Smooth muscle cell (in vitro differentiated cells): ENCODE results near the gene AGAP5. TPM values are rescaled to one million over a fixed set of nuclear protein-coding genes. Genes with fewer than 3 reads are reported as not detected.
"Not testable (repeated sequence)": the region's sequence is repeated elsewhere in the genome, so short reads cannot be mapped to it uniquely, and the experiment has no call there.

Experiments used
- DNase-seq: peaks from one replicate; lab custom pipeline; 2025; ENCODE audit not compliant: unreplicated experiment; lab: John Stamatoyannopoulos, UW
- H2AFZ ChIP-seq: fragments of 200-600 bp; sonication (generic); 2 replicates; pipeline ENCODE4 v1.6.0; 2016; ENCODE audit warnings: antibody characterized with exemption, low read depth, mild to moderate bottlenecking
- H3F3A ChIP-seq: fragments of 200-600 bp; sonication (generic); 2 replicates; pipeline ENCODE4 v1.6.0; 2017; ENCODE audit warnings: antibody characterized with exemption, low read depth
- H3K27ac ChIP-seq: fragments of 200-600 bp; sonication (generic); 2 replicates; pipeline ENCODE4 v1.5.1; 2016; ENCODE audit warnings: low read depth, mild to moderate bottlenecking
- H3K27me3 ChIP-seq: fragments of 200-600 bp; sonication (generic); 2 replicates; pipeline ENCODE4 v1.6.1; 2016; ENCODE audit warnings: low read depth, mild to moderate bottlenecking
- H3K36me3 ChIP-seq: fragments of 200-600 bp; sonication (generic); 2 replicates; pipeline ENCODE4 v1.5.1; 2016; ENCODE audit warnings: low read depth
- H3K4me1 ChIP-seq: fragments of 200-600 bp; sonication (generic); 2 replicates; pipeline ENCODE4 v1.5.1; 2016; ENCODE audit warnings: low read depth
- H3K4me2 ChIP-seq: fragments of 200-600 bp; sonication (generic); 2 replicates; pipeline ENCODE4 v1.6.0; 2016; ENCODE audit warnings: mild to moderate bottlenecking
- H3K4me3 ChIP-seq: fragments of 200-600 bp; sonication (generic); 2 replicates; pipeline ENCODE4 v1.5.1; 2016; ENCODE audit warnings: mild to moderate bottlenecking
- H3K79me2 ChIP-seq: fragments of 200-600 bp; sonication (generic); 2 replicates; pipeline ENCODE4 v1.6.0; 2016; ENCODE audit warnings: low read depth, mild to moderate bottlenecking
- H3K9ac ChIP-seq: fragments of 200-600 bp; sonication (generic); 2 replicates; pipeline ENCODE4 v1.6.0; 2016; ENCODE audit warnings: low read depth
- H3K9me3 ChIP-seq: fragments of 200-600 bp; sonication (generic); replicated peaks from 2 replicates; pipeline ENCODE4 v1.5.1; 2016; ENCODE audit warnings: low read depth
- H4K20me1 ChIP-seq: fragments of 200-600 bp; sonication (generic); 2 replicates; pipeline ENCODE4 v1.6.0; 2016; ENCODE audit warnings: low read depth
- CTCF ChIP-seq: fragments of 200-600 bp; sonication (generic); IDR thresholded peaks from 2 replicates; pipeline ENCODE4 v1.5.1; 2017; ENCODE audit warnings: borderline replicate concordance, mild to moderate bottlenecking, antibody characterized with exemption; ENCODE audit not compliant: insufficient read depth, poor library complexity, severe bottlenecking
- WGBS: methylation state at CpG from one replicate; pipeline ENCODE4 v1.1.7; 2016; ENCODE audit warnings: low lambda C conversion rate; 5-methylcytosine and 5-hydroxymethylcytosine counted together
- polyA plus RNA-seq: library from polyadenylated mRNA; unstranded; fragments of >200 nt; fragmentation: Nextera tagmentation; extraction: Ambion mirVana; gene quantifications from 2 replicates; pipeline ENCODE4 v1.2.1, GENCODE V29; 2016
- total RNA-seq: library from RNA; depleted of rRNA; stranded (reverse); fragments of >200 nt; gene quantifications from 2 replicates; pipeline ENCODE4 v1.2.3, GENCODE V29; 2014

The AGAP5 gene
- total and polyA plus RNA-seq, 2 experiments from 2014 or later: 1.4 to 4.1 TPM

DNA sequence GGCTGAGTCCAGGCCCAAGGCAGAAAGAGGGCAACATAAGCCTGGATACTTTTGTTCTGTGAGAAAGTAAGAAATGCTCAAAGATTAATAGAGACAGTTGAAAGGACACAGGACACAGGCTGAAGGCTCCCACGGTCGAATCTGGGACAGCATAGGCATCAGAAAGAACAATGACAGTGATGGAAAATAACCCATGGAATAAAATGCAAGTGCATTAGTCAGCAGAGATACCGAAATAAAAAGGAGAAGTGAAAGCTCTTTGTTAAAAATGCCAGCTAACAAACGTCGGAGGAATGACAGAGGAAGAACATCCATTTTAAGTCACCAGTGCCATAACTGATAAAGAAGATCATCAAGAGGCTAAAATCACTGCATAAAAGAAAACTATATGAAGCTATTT is 19.6 kb upstream of the AGAP5 start:
- Histone ChIP-seq H3K27me3 (no peaks in the 10 kb centered on the region), H3K27ac (no peak overlapping the region), H3F3A (no peaks in the 10 kb centered on the region), H3K9me3 (no peaks in the 10 kb centered on the region), H3K79me2 (no peaks in the 10 kb centered on the region), H3K4me3 (no peak overlapping the region), H3K9ac (no peak overlapping the region), H4K20me1 (no peaks in the 10 kb centered on the region), H3K4me2 (no peak overlapping the region), H2AFZ (no peak overlapping the region), H3K4me1 (no peaks in the 10 kb centered on the region), H3K36me3 (peaks cover 39% of the 10 kb centered on the region)
- TF ChIP-seq CTCF: no peak
- 93% methylated on average over 5 of the region's 5 CpGs for WGBS
- no peak for DNase-seq

- Histone ChIP-seq H3K9me3 (no peaks in the 10 kb centered on the region), H4K20me1 (no peaks in the 10 kb centered on the region), H3K4me3 (no peak overlapping the region), H3K79me2 (no peaks in the 10 kb centered on the region), H3K27ac (no peak overlapping the region), H3F3A (no peaks in the 10 kb centered on the region), H3K4me1 (no peaks in the 10 kb centered on the region), H3K36me3 (peaks cover 34% of the 10 kb centered on the region), H3K9ac (no peak overlapping the region), H2AFZ (no peak overlapping the region), H3K27me3 (no peaks in the 10 kb centered on the region), H3K4me2 (no peak overlapping the region)
- 96% methylated on average over 1 of the region's 1 CpG for WGBS
- DNase-seq: no peak
- no peak for TF ChIP-seq CTCF
Observed at GRCh38 chr10:73716251-73716650, 18.3 kb upstream of the AGAP5 start.

GRCh38 chr10:73715179-73716156 is 17.6 kb upstream of the AGAP5 start:
- peaks cover 29% of the 10 kb centered on the region for H3K36me3 ChIP-seq
- not testable (repeated sequence) for DNase-seq
- WGBS: 90% methylated on average over 12 of the region's 17 CpGs

GRCh38 chr10:73714483-73714882 is 16.6 kb upstream of the AGAP5 start:
- not testable (repeated sequence) for H3K4me3 ChIP-seq, H3K79me2 ChIP-seq, H3F3A ChIP-seq, DNase-seq, H3K9ac ChIP-seq, H3K4me2 ChIP-seq, H3K27me3 ChIP-seq, H2AFZ ChIP-seq, H4K20me1 ChIP-seq, H3K4me1 ChIP-seq, H3K9me3 ChIP-seq
- peaks cover 23% of the 10 kb centered on the region for H3K36me3 ChIP-seq
- H3K27ac ChIP-seq: peak overlapping the region; percentile 48
- WGBS: 72% methylated on average over 3 of the region's 3 CpGs

More at GRCh38 chr10:73715179-73716156, 17.6 kb upstream of the AGAP5 start:
- not testable (repeated sequence) for H3F3A ChIP-seq, H3K9ac ChIP-seq, H3K27ac ChIP-seq, H3K4me1 ChIP-seq, H3K4me2 ChIP-seq, H2AFZ ChIP-seq, H3K27me3 ChIP-seq, H3K79me2 ChIP-seq, H3K9me3 ChIP-seq, H4K20me1 ChIP-seq, H3K4me3 ChIP-seq

- DNase-seq, H3K27me3 ChIP-seq, H3K79me2 ChIP-seq, H3K9me3 ChIP-seq, H2AFZ ChIP-seq, H4K20me1 ChIP-seq, H3K4me1 ChIP-seq, H3K9ac ChIP-seq, H3K4me3 ChIP-seq, H3K4me2 ChIP-seq, H3F3A ChIP-seq: not testable (repeated sequence)
- H3K36me3 ChIP-seq: peaks cover 23% of the 10 kb centered on the region
- peak overlapping the region; percentile 49 for H3K27ac ChIP-seq
- 59% methylated on average over 3 of the region's 3 CpGs for WGBS
Observed at GRCh38 chr10:73713912-73714311, 16.0 kb upstream of the AGAP5 start.

DNA sequence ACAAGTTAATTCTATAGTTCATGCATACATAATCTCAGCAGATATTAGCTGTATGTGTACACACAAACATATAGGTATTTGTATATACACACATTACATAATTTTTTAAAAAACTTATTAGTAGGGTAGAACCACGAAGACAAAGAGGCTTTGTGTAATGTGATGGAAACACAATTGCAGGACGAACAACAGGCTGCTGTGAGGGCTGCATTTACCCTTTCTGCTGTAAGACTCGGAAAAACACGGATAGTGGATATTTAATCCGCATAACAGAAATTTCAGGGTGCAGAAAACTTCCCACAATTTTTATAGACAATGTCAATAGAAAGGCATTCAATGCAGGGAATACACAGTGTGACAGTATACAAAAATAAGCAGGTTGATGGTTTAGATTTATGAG is 13.8 kb upstream of the AGAP5 start:
- WGBS: 96% methylated on average over 5 of the region's 5 CpGs

DNA sequence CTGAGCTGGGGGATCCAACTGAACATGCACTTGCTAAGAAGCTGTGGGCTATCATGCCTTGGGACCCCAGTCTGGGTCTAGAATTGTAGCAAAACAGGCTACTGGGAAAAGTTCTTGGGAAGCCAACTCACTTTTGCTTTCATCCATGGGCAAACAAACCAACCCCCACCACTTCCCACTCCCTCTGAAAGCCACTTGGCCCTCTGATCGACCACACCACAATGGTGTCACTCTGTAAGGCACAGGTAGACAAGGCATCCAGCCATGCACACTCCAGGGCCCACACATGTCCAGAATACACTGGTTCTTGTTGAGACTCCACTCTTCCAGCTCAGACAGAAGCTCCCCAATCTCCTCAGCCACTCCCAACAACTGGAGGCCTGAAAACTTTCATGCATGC is 10.2 kb upstream of the AGAP5 start:
- not testable (repeated sequence) for H3K79me2 ChIP-seq, DNase-seq, H3K36me3 ChIP-seq, H3K9ac ChIP-seq, H3K4me3 ChIP-seq, H3F3A ChIP-seq, H3K27me3 ChIP-seq, H3K9me3 ChIP-seq, H2AFZ ChIP-seq, H4K20me1 ChIP-seq, H3K27ac ChIP-seq, H3K4me2 ChIP-seq, H3K4me1 ChIP-seq
- 100% methylated on average over 1 of the region's 1 CpG for WGBS

More for the DNA sequence above, 13.8 kb upstream of the AGAP5 start:
- H4K20me1 ChIP-seq, H3K4me2 ChIP-seq, H3K4me1 ChIP-seq, H2AFZ ChIP-seq, H3K27me3 ChIP-seq, H3K4me3 ChIP-seq, H3K36me3 ChIP-seq, H3F3A ChIP-seq, H3K79me2 ChIP-seq, DNase-seq, H3K9ac ChIP-seq, H3K27ac ChIP-seq, H3K9me3 ChIP-seq: not testable (repeated sequence)
